SU-DHL-6 (cell line): Measurements from ENCODE around the gene SLC25A25.

Experiments
- H2AFZ ChIP-seq: fragments of 200-600 bp; sonication (generic); 2 replicates; pipeline ENCODE4 v1.6.1; 2014; ENCODE audit warnings: low read depth, mild to moderate bottlenecking, moderate library complexity, mixed read lengths, antibody characterized with exemption, low read length; ENCODE audit not compliant: severe bottlenecking
- H3F3A ChIP-seq: fragments of 200-600 bp; shearing (Covaris generic); 2 replicates; pipeline ENCODE4 v1.6.0; 2016; ENCODE audit warnings: antibody characterized with exemption, mild to moderate bottlenecking; ENCODE audit not compliant: insufficient read depth
- H3K27ac ChIP-seq: fragments of 200-600 bp; sonication (generic); 2 replicates; pipeline ENCODE4 v1.5.1; 2016; ENCODE audit warnings: low read depth, mild to moderate bottlenecking, low read length, moderate library complexity, mixed read lengths
- H3K27me3 ChIP-seq: fragments of 200-600 bp; sonication (generic), shearing (Covaris generic); 2 replicates; pipeline ENCODE4 v1.6.0; 2014; ENCODE audit warnings: mild to moderate bottlenecking, low read length
- H3K36me3 ChIP-seq: fragments of 200-600 bp; sonication (generic); 2 replicates; pipeline ENCODE4 v1.6.1; 2014; ENCODE audit warnings: mild to moderate bottlenecking, low read length, mixed read lengths
- H3K4me2 ChIP-seq: fragments of 300-600, 200-600 bp; shearing (Covaris generic), sonication (generic); 2 replicates; pipeline ENCODE4 v1.6.0; 2014; ENCODE audit warnings: low read length, low read depth, mild to moderate bottlenecking; ENCODE audit not compliant: poor library complexity, severe bottlenecking
- H3K4me3 ChIP-seq: fragments of 200-600 bp; sonication (generic); 2 replicates; pipeline ENCODE4 v1.5.1; 2014; ENCODE audit warnings: antibody characterized with exemption, low read length, mild to moderate bottlenecking, mixed read lengths; ENCODE audit not compliant: insufficient read depth, poor library complexity, severe bottlenecking
- H3K79me2 ChIP-seq: fragments of 200-600 bp; sonication (generic); 2 replicates; pipeline ENCODE4 v1.6.1; 2014; ENCODE audit warnings: mild to moderate bottlenecking, low read length, moderate library complexity; ENCODE audit not compliant: insufficient read depth
- H3K9ac ChIP-seq: fragments of 200-600 bp; sonication (generic); 2 replicates; pipeline ENCODE4 v1.7.0; 2014; ENCODE audit warnings: mild to moderate bottlenecking, low read length
- H3K9me2 ChIP-seq: fragments of 200-600 bp; sonication (generic); replicated peaks from 2 replicates; pipeline ENCODE4 v1.6.1; 2014; ENCODE audit warnings: low read length; ENCODE audit not compliant: insufficient read depth
- H3K9me3 ChIP-seq: fragments of 200-600 bp; sonication (generic); 2 replicates; pipeline ENCODE4 v1.6.1; 2014; ENCODE audit warnings: low read length, mixed read lengths; ENCODE audit not compliant: insufficient read depth
- H4K20me1 ChIP-seq: fragments of 200-600 bp; sonication (generic); 2 replicates; pipeline ENCODE4 v1.6.1; 2014; ENCODE audit warnings: low read depth, mild to moderate bottlenecking, antibody characterized with exemption, low read length, moderate library complexity, mixed read lengths
- EZH2phosphoT487 ChIP-seq: fragments of 200-600 bp; sonication (generic), shearing (Covaris generic); conservative IDR thresholded peaks from 2 replicates; pipeline ENCODE4 v1.6.1; 2018; ENCODE audit warnings: mild to moderate bottlenecking, antibody characterized with exemption, low read length, moderate library complexity, mixed read lengths
- TF ChIP-seq, protein P1 (sequence below): fragments of 200-600 bp; sonication (generic); IDR thresholded peaks from one replicate; pipeline ENCODE4 v1.5.1; 2017; ENCODE audit warnings: antibody characterized with exemption, mild to moderate bottlenecking, low read length, moderate library complexity; ENCODE audit not compliant: insufficient read depth, poor library complexity, severe bottlenecking

Gene SLC25A25

DNA sequence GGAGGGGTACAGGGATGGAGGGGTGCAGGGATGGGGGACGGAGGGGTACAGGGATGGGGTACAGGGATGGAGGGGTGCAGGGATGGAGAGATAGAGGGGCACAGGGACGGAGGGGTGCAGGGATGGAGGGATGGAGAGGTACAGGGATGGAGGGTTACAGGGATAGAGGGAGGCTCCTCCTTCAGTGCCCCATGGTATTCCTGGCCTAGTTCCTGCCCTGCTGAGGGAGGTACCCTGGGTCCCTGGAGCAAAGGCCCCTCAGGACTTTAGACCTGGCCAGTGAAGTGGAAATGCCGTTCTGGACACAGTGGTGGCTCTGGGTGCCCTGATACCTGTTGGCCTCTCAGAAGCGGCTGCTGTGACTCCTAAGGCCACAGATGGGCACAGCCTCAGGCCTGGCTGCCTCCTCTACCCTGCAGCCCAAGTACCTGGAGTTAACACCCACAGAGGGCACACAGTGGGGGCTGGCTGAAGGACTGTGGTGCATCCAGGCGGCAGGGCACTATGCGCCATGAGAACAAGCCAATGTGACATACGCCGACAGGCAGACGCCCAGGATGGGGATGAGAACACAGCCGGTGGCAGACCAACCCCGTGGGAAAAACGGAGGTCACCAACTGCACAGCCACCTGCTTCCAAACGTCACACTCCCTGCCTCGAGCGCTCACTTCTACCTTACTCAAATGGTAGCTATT, 51.1 kb downstream of the SLC25A25 start:
- Histone ChIP-seq H4K20me1 (no peaks in the 10 kb centered on the region), H3K4me2 (no peak overlapping the region), H3K27me3 (no peaks in the 10 kb centered on the region), H2AFZ (no peak overlapping the region), H3K9ac (no peak overlapping the region), H3F3A (no peaks in the 10 kb centered on the region), H3K79me2 (no peaks in the 10 kb centered on the region), H3K9me2 (no peaks in the 10 kb centered on the region), H3K36me3 (no peaks in the 10 kb centered on the region), H3K4me3 (no peak overlapping the region), H3K9me3 (no peaks in the 10 kb centered on the region), H3K27ac (no peak overlapping the region)
- no peak for TF ChIP-seq EZH2phosphoT487

DNA sequence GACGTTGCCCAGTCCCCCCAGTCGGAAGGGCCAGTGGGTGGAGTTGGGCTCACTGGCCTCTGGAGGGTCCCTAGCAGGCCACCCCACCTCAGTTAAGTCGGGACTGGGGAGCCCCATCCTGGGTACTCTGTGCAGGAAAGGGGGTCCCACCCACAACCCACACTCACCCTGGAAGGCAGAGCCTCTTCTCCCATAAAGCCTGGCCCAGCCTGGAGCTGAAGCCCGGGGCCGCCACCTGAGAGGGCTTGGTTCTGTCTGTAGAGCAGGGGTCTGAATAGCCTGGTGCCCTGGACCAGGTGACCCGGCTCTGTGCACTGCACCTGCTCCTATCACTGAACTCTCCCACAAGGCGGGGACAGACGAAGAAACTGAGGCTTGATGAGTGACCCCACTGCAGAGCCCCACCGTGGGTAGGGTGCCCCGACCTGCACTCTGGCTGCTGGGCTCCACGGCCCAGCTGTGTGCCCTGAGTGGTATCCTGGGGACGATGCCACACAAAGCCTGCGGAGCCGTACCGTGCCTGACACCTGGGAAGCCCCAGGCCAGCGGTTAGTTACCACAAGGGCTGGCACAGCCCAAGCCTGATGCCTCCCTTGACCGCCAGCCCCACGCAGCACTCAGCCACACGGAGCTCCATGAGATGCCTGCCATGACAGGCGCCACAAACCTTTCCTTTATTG, 52.2 kb downstream of the SLC25A25 start:
- Histone ChIP-seq H3K79me2 (no peaks in the 10 kb centered on the region), H2AFZ (no peak overlapping the region), H4K20me1 (no peaks in the 10 kb centered on the region), H3K9ac (no peak overlapping the region), H3K9me3 (no peaks in the 10 kb centered on the region), H3K4me2 (no peak overlapping the region), H3K27ac (no peak overlapping the region), H3K36me3 (no peaks in the 10 kb centered on the region), H3F3A (no peaks in the 10 kb centered on the region), H3K27me3 (no peaks in the 10 kb centered on the region), H3K9me2 (no peaks in the 10 kb centered on the region), H3K4me3 (no peak overlapping the region)
- TF ChIP-seq, protein P1, sequence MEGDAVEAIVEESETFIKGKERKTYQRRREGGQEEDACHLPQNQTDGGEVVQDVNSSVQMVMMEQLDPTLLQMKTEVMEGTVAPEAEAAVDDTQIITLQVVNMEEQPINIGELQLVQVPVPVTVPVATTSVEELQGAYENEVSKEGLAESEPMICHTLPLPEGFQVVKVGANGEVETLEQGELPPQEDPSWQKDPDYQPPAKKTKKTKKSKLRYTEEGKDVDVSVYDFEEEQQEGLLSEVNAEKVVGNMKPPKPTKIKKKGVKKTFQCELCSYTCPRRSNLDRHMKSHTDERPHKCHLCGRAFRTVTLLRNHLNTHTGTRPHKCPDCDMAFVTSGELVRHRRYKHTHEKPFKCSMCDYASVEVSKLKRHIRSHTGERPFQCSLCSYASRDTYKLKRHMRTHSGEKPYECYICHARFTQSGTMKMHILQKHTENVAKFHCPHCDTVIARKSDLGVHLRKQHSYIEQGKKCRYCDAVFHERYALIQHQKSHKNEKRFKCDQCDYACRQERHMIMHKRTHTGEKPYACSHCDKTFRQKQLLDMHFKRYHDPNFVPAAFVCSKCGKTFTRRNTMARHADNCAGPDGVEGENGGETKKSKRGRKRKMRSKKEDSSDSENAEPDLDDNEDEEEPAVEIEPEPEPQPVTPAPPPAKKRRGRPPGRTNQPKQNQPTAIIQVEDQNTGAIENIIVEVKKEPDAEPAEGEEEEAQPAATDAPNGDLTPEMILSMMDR: no peak
- TF ChIP-seq EZH2phosphoT487: no peak

DNA sequence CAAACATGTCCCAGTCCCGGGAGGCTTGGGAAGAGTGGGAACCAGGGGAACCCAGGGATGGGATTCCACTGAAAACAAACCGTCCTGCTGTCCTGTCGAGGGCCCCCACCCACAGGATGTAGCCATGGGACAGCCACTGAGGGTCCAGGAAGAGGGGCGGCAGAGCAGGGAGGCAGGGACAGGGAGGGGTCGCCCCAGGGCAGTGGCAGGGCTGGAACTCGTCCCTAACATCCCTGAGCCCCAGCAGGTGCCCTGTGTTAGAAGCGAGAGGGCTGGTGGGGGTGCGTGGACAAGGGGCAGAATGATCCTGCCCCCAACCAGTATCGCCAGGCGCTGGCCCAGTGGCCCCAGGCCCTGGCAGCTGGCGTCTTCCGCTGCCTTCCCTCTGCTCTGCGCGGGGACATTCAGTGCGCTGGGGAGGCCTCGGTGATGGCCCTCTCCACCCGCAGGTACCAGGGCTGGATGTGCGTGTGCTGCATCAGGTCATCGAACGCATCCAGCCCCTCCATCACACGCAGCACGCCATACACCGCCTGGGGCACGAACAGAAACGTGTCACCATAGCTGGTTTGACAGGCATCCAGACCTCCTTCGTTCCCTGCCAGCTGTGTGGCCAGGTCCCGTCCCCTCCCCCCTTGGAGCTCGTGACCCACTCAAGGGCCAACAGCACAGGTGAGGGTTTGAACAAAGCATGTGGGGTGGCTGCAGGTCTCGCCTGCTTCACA, 52.9 kb downstream of the SLC25A25 start:
- peaks cover 5% of the 10 kb centered on the region for H3K79me2 ChIP-seq
- H3K27ac ChIP-seq: no peak overlapping the region
- H3K9me2 ChIP-seq: no peaks in the 10 kb centered on the region
- H3K4me3 ChIP-seq: no peak overlapping the region
- H3K36me3 ChIP-seq: no peaks in the 10 kb centered on the region
- H3K9ac ChIP-seq: no peak overlapping the region
- TF ChIP-seq, protein P1: no peak
- no peak for TF ChIP-seq EZH2phosphoT487
- no peaks in the 10 kb centered on the region for H4K20me1 ChIP-seq
- no peaks in the 10 kb centered on the region for H3K9me3 ChIP-seq
- H3K4me2 ChIP-seq: no peak overlapping the region
- H3F3A ChIP-seq: no peaks in the 10 kb centered on the region
- H3K27me3 ChIP-seq: no peaks in the 10 kb centered on the region
- H2AFZ ChIP-seq: no peak overlapping the region

- H2AFZ ChIP-seq: no peak overlapping the region
- no peak overlapping the region for H3K27ac ChIP-seq
- TF ChIP-seq, protein P1: no peak
- TF ChIP-seq EZH2phosphoT487: no peak
- H3K9ac ChIP-seq: no peak overlapping the region
- H3K4me3 ChIP-seq: no peak overlapping the region
- H3K9me3 ChIP-seq: no peaks in the 10 kb centered on the region
- no peaks in the 10 kb centered on the region for H3K36me3 ChIP-seq
- H4K20me1 ChIP-seq: no peaks in the 10 kb centered on the region; the same call in 1 of the 2 replicates
- H3K9me2 ChIP-seq: no peaks in the 10 kb centered on the region
- H3K79me2 ChIP-seq: peaks cover 10% of the 10 kb centered on the region
- no peaks in the 10 kb centered on the region for H3K27me3 ChIP-seq
- no peak overlapping the region for H3K4me2 ChIP-seq
- H3F3A ChIP-seq: no peaks in the 10 kb centered on the region
Measured at GRCh38 chr9:128121466-128121810, 53.4 kb downstream of the SLC25A25 start.
